K562 (cell line): Measurements from ENCODE around the gene SDC3. TPM values are rescaled to one million over a fixed set of nuclear protein-coding genes. Genes with fewer than 3 reads are reported as not detected.

Experiments
- ARID3B ChIP-seq: fragments of 250-450 bp; sonication (Bioruptor Pico); IDR thresholded peaks from 2 replicates; pipeline ENCODE4 v1.4.0; 2020; ENCODE audit warnings: borderline replicate concordance
- BRF1 ChIP-seq: IDR thresholded peaks from 3 replicates; pipeline ENCODE4 v1.6.1; 2011; ENCODE audit warnings: borderline replicate concordance, mild to moderate bottlenecking; ENCODE audit not compliant: insufficient read length; ENCODE audit errors: extremely low read depth
- CBFA2T2 ChIP-seq: fragments of 450-650 bp; conservative IDR thresholded peaks from 2 replicates; pipeline ENCODE4 v1.6.1; 2017; ENCODE audit warnings: mild to moderate bottlenecking
- CHD7 ChIP-seq: fragments of 200-600 bp; sonication (generic); IDR thresholded peaks from one replicate; pipeline ENCODE4 v1.6.1; 2012; ENCODE audit warnings: mild to moderate bottlenecking, low read depth, low read length, inconsistent platforms
- CREBBP ChIP-seq: IDR thresholded peaks from one replicate; pipeline ENCODE4 v1.6.1; 2012; ENCODE audit warnings: low read depth, mild to moderate bottlenecking, control low read depth, inconsistent platforms, low read length
- FOXM1 ChIP-seq, 2 experiments: fragments of 450-650 bp in 1 of 2; sonication (generic) in 1 of 2; formaldehyde crosslinking in 1 of 2; IDR thresholded peaks; 2 replicates each; pipeline versions ENCODE4 v1.6.1 to v1.9.0; 2017 to 2022; ENCODE audit warnings: low read depth in 2 of 2, mild to moderate bottlenecking in 2 of 2, missing genetic modification reagents in 1 of 2, moderate library complexity in 1 of 2
- HBP1 ChIP-seq: fragments of 450-650 bp; formaldehyde crosslinking; IDR thresholded peaks from 2 replicates; pipeline ENCODE4 v1.4.0; 2022; ENCODE audit warnings: missing genetic modification characterization
- HDAC1 ChIP-seq, 2 experiments: fragments of 450-650 bp; IDR thresholded peaks; 2 replicates each; pipeline ENCODE4 v1.6.1; 2016 to 2017; ENCODE audit warnings: inconsistent platforms in 1 of 2, mild to moderate bottlenecking in 1 of 2, moderate library complexity in 1 of 2
- PRMT5 ChIP-seq: sonication (generic); formaldehyde crosslinking; IDR thresholded peaks from 2 replicates; pipeline ENCODE4 v1.5.0; 2020; ENCODE audit warnings: missing genetic modification reagents
- SPI1 ChIP-seq: IDR thresholded peaks from 2 replicates; pipeline ENCODE4 v1.6.1; 2011; ENCODE audit warnings: low read depth, low read length, control low read depth, borderline replicate concordance
- ZNF232 ChIP-seq: sonication (generic); formaldehyde crosslinking; IDR thresholded peaks from 2 replicates; pipeline ENCODE4 v1.8.0; 2022; ENCODE audit warnings: mild to moderate bottlenecking, missing genetic modification reagents
- ZNF589 ChIP-seq: fragments of 200-800 bp; sonication (Bioruptor generic); IDR thresholded peaks from 2 replicates; pipeline ENCODE4 v1.6.1; 2016; ENCODE audit warnings: low read depth, missing genetic modification characterization, missing compliant biosample characterization
- polyA plus RNA-seq, 8 experiments: library from polyadenylated mRNA; depleted of rRNA in 4 of 8; stranded (reverse) in 5 of 8; unstranded in 3 of 8; fragments of >200 nt; fragmentation: Nextera tagmentation in 2 of 8; fragmentation: Illumina TruSeq in 1 of 8; extraction: Ambion mirVana in 2 of 8; extraction: Trizol in 1 of 8; gene quantifications; 2 replicates each; pipeline versions ENCODE4 v1.2.1 to v1.2.3, GENCODE V29; 2011 to 2014; ENCODE audit warnings: inconsistent platforms in 1 of 8, missing spikeins in 1 of 8
- total RNA-seq, 7 experiments: library from RNA; depleted of rRNA in 6 of 7; stranded (reverse); fragments of >200 nt in 6 of 7; fragmentation: Illumina TruSeq in 2 of 7; extraction: Trizol in 2 of 7; gene quantifications; 2 replicates each; pipeline versions ENCODE4 v1.2.1 to v1.2.3, GENCODE V29; 2011 to 2021; ENCODE audit warnings: low replicate concordance in 1 of 7

SDC3 gene
- total and polyA plus RNA-seq, 9 of the 15 experiments (the other 6 are each of a cell fraction or from before 2014, with no cell fraction given), result 0.38 to 44.1 (median 12.1) TPM

DNA sequence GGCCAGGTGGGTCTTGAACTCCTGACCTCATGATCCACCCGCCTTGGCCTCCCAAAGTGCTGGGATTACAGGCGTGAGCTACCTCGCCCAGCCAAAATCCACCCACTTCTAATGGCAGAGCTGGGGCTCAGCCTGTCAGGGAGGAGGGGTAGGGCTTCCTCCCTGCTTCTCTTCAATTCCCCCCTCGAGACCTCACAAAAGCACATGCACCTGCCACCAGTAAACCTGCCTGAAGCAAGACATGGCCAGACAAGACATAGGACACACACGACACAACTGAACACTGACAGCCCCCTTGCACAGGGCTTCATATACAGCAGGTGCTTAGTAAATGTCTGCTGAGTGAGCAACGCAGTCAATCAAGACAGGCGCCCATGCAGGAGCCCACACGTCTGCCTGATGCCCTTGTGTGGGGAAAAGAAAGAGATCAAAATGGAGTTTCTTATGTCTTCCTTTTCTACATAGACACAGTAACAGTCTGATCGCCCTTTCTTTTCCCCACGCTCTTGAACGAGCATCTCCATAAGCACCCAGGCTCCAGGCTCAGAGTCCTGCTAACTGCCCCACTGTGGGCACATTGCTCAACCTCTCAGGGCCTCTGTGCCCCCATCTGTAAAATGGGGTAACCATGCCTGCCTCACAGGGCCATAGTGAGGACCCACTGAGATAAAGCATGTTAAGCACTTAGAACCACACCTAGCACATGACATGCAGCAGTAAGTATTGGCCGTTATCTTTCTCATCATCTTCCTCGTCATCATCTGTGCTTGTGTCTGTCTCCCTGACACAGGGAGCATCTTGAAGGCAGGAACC is 8.8 kb downstream of the SDC3 start (continued):
- TF ChIP-seq ZNF232 (CRISPR knock-in tag), result no peak
- TF ChIP-seq BRF1, result no peak
- no peak for TF ChIP-seq HBP1 (CRISPR knock-in tag)
- TF ChIP-seq CREBBP, result no peak
- TF ChIP-seq CHD7, result no peak
- TF ChIP-seq FOXM1 (IDR thresholded peaks at IDR 0.05; ENCODE audit: low read depth), result no peak
- no peak for TF ChIP-seq FOXM1 (CRISPR knock-in tag; IDR thresholded peaks at IDR 0.05; ENCODE audit: low read depth)
- no peak for TF ChIP-seq ARID3B
- peak; percentile 61; the same call in 1 of the 2 replicates for TF ChIP-seq ZNF589 (CRISPR knock-in tag)
- no peak for TF ChIP-seq SPI1
- TF ChIP-seq CBFA2T2, result no peak
- 0 out of 4 replicates have a peak, but pooled peaks of 1 of the 2 experiments have one; percentile 24 for TF ChIP-seq HDAC1 (IDR thresholded peaks at IDR 0.05)
- TF ChIP-seq PRMT5 (CRISPR knock-in tag), result no peak
